HG03095 (cell line): ENCODE measurements around the gene LDLRAP1.

Source experiments
- ATAC-seq: cut with Tn5 transposase; IDR thresholded peaks from one replicate; pipeline ENCODE4 v1.9.1; 2021; ENCODE audit warnings: moderate library complexity; ENCODE audit not compliant: unreplicated experiment

The LDLRAP1 gene

DNA sequence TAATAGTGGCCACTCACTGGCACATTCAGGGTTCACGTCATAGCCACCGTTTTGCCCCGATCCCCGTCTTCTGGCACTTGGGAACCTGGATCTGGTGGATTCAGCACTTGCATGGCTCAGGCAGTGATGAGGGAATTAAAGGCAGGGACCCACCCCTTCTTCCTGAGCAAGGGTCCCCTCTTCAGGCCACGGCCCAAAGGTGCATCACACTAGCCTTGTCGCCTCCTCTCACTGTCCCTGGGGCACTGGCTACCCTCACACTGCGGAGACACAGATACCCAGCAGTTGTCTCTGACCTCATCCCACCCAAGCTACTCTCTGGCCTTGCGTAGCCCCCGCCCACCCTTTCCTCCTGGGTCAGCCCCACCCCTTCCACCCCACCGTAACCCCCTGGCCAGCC is 19.9 kb upstream of the LDLRAP1 start:
- no peak for ATAC-seq

- no peak for ATAC-seq
Measured at GRCh38 chr1:25524568-25525360, 18.6 kb upstream of the LDLRAP1 start.

DNA sequence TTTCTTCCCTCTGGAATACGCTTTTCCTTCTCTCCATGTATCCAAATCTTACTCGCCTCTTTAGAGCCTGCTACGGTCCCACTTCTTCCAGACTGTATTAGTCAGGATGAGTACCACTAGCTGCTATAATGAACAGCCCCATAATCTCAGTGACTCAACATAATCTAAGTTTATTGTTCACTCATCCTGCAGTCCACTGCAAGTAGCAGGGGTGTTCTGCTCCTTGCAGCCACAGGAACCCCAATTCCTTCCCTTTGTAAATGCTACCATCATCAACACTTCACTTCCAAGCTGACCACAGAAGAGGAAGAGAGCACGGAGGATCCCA is 18.1 kb upstream of the LDLRAP1 start:
- no peak for ATAC-seq

GRCh38 chr1:25526753-25527152 is 16.7 kb upstream of the LDLRAP1 start:
- no peak for ATAC-seq

GRCh38 chr1:25527226-25527846 is 16.1 kb upstream of the LDLRAP1 start:
- ATAC-seq: no peak

- ATAC-seq: no peak
Measured at GRCh38 chr1:25527946-25528595, 15.3 kb upstream of the LDLRAP1 start.

DNA sequence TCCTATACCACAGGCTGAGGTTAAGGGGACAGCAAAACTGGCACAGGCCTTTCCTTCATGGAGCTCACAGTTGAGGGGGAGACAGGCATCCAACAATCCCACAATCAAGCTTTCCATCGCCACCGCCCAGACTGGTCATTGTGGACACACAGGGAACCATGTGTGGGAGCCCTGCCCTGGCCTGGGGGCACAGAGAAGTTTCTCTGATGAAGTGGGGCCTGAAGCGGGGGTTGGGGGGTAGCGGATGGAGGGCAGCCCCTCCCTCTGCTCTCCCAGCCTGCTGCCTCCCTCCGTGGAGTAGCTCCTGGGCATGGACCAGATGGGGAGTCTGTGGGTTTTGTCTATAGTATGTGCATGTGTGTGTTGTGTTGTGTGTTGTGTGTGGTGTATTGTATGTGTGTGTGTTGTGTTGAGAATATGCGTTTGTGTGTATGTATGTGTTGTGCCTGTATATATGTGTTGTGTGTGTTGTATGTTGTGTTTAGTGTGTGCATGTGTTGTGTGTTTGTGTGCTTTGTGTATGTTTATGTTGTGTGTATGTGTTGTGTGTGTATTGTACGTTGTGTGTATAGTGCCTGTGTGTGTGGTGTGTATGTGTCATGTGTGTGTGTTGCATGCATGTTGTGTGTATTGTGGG is 14.4 kb upstream of the LDLRAP1 start:
- ATAC-seq: no peak

DNA sequence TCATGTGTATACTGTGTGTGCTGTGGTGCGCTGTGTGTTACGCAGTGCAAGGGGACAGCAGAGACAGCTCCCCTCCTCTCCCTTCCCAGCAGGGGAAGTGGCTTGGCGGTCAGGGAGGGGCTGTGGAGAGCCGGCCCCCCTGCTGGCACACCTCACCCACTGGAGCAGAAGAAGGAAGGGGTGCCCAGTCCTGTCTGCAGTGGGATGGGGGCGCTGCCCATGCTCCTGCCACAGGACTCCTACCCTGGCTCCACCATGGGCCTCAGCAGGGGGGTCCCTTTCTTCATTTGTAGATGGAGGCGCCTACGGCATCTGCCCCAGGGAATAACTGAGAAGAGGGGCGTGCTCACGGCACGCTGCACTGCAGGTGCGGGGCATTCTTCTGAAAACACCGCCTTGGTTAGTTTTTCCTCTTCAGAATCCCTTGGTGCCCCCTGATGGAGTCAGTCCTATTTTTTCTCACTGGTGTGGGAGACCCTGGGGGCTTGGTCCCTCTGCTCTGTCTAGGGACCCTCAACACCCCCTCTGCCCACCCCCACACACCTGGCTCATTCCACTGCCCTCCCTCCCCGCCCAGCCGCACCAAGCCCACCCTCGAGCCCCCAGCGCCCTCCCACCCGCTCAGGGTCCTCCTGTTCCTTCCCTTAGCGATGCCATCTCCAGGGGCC is 13.8 kb upstream of the LDLRAP1 start:
- no peak for ATAC-seq

- ATAC-seq: no peak
Measured at GRCh38 chr1:25530186-25531081, 13.0 kb upstream of the LDLRAP1 start.

DNA sequence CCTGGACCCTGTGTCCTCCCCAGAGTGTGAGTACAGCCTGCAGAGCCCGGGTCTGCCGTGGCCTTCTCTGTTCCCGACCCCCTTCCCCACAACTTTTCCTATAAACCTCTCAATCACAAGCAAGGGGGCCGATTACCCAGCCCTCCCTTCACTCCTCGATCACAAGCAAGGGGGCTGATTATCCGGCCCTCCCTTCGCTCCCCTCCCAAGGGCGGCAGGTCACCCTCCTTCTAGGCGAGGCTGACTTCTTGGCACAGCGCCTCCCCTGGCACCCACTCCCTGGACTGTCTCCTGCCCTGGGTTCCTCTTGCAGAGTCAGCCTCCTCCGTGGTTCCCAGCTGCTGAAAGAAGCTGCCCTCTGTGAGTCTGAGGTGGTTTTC is 12.3 kb upstream of the LDLRAP1 start:
- no peak for ATAC-seq

- no peak for ATAC-seq
Measured at GRCh38 chr1:25532970-25533369, 10.4 kb upstream of the LDLRAP1 start.

GRCh38 chr1:25533775-25534409 is 9.5 kb upstream of the LDLRAP1 start:
- no peak for ATAC-seq

GRCh38 chr1:25534410-25534788 is 9.0 kb upstream of the LDLRAP1 start:
- ATAC-seq: no peak

GRCh38 chr1:25536124-25536523 is 7.3 kb upstream of the LDLRAP1 start:
- ATAC-seq: no peak

DNA sequence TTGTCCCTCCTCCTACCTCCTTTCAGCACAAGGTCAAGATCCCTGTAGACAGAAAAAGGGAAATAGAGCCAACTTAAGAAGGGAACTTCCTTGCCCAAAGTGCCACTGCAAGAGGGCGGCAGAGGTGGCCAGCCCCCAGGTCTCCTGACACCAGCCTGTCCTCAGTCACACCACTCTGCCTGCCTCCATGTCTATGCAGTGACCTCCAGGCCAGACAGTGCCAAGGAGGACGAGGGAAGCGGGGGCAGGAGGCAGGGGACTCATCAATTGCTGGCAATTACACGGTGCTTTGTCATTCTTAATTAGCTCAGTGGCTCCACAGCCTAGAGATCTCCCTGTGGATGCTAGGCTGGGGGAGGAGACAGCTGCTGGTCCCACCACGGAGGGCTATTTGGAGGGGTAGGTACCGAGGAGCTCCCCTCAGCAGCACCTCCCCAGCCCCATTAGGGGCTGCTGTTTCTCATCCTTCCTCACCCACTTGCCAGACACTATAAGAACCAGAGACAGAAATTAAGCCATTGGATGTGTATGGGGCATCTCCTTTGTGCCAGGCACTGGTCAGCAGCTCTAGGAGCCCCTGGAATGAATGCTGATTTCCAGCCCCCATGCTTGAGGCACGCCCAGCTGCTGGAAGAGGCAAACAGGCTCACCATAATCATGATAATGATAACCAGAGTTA is 6.1 kb upstream of the LDLRAP1 start:
- no peak for ATAC-seq

GRCh38 chr1:25538191-25538767 is 5.1 kb upstream of the LDLRAP1 start:
- no peak for ATAC-seq

DNA sequence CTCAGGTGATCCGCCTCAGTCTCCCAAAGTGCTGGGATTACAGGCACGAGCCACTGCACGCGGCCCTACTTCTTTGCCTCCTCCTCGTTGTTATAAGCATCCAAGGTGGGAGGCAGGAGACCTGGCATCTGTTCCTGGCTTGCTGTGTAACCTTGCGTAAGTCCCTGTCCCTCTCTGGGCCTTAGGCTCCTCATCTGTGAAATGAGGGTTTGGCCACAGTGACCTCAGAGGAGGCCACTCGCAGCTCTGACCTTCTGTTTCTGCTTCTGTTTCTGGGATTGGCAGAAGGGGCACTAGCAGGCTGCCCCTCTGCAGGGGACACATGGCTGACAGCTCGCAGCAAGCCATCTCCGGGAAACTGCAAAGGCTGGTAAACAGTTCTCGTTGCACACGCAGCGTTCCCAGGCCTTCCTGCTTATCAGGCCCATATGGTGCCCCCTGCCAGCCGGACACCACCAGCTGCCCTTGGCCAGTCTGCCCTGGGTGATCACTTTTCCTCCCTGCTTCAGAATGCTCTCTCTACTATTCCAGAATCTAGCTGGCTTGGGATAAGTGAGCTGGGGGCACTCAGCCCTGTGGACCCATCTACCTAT is 2.6 kb upstream of the LDLRAP1 start:
- ATAC-seq: no peak

DNA sequence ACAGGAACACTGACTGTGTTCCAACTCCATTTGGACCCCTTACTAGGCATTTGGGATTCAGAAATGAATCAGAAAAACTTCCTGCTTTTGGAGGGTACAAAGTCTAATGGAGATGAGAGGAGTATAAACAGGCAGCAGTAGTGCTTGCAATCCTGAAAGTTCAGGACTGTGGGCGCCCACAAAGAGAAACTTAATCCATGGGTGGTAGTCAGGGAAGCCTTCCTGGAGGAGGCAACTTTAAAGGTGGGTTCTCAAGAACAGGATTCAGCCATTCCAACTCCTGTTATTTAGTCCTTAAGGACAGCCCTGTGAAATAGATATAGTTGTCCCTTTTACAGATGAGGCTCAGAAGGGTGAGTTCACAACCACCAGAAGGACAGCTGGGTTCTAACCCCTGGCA is 2.0 kb upstream of the LDLRAP1 start:
- ATAC-seq: no peak
